ENCODE results near the gene NPLOC4. TPM values are rescaled to one million over a fixed set of nuclear protein-coding genes. Genes with fewer than 3 reads are reported as not detected.

NPLOC4 gene
- total RNA-seq, 1 donor from 2014 or later: 44.1 TPM

- Histone ChIP-seq H3K9ac (no peak overlapping the region), H4K20me1 (ENCODE audit: low read depth) (no peaks in the 10 kb centered on the region), H3K79me2 (ENCODE audit: low read depth) (no peaks in the 10 kb centered on the region), H3F3A (ENCODE audit: low read depth) (no peaks in the 10 kb centered on the region), H3K4me3 (no peak overlapping the region), H3K27me3 (peaks cover 19% of the 10 kb centered on the region), H3K4me2 (no peak overlapping the region), H3K27ac (no peak overlapping the region), H3K4me1 (no peaks in the 10 kb centered on the region), H2AFZ (replicated peaks) (no peak overlapping the region), H3K36me3 (no peaks in the 10 kb centered on the region), H3K9me3 (ENCODE audit: low read depth) (no peaks in the 10 kb centered on the region)
- peaks cover 15% of the 10 kb centered on the region for H3K4me1 Mint-ChIP-seq
- H3K27ac Mint-ChIP-seq: no peak overlapping the region
- TF ChIP-seq EZH2 (IDR thresholded peaks at IDR 0.05): no peak
- TF ChIP-seq EZH2phosphoT487 (IDR thresholded peaks at IDR 0.05): no peak
- H3K36me3 Mint-ChIP-seq: no peaks in the 10 kb centered on the region
- H3K4me3 Mint-ChIP-seq: no peak overlapping the region
- DNase-seq (ENCODE audit: low spot score): no peak
- peaks cover 24% of the 10 kb centered on the region for H3K27me3 Mint-ChIP-seq (ENCODE audit: insufficient read depth, low read depth)
- peaks cover 3% of the 10 kb centered on the region for H3K9me3 Mint-ChIP-seq
These were observed 14.0 kb upstream of the NPLOC4 start for GRCh38 chr17:81650951-81651350.

GRCh38 chr17:81648707-81649085 is 11.8 kb upstream of the NPLOC4 start:
- H3K9me3 ChIP-seq (ENCODE audit: low read depth): no peaks in the 10 kb centered on the region
- peak overlapping the region; percentile 35 for H3K4me3 Mint-ChIP-seq
- no peak overlapping the region for H3K4me2 ChIP-seq
- no peaks in the 10 kb centered on the region for H3K36me3 Mint-ChIP-seq
- H3K4me1 ChIP-seq: no peaks in the 10 kb centered on the region
- TF ChIP-seq EZH2 (IDR thresholded peaks at IDR 0.05) (no peak), EZH2phosphoT487 (IDR thresholded peaks at IDR 0.05) (no peak)
- TF ChIP-seq, protein P1, sequence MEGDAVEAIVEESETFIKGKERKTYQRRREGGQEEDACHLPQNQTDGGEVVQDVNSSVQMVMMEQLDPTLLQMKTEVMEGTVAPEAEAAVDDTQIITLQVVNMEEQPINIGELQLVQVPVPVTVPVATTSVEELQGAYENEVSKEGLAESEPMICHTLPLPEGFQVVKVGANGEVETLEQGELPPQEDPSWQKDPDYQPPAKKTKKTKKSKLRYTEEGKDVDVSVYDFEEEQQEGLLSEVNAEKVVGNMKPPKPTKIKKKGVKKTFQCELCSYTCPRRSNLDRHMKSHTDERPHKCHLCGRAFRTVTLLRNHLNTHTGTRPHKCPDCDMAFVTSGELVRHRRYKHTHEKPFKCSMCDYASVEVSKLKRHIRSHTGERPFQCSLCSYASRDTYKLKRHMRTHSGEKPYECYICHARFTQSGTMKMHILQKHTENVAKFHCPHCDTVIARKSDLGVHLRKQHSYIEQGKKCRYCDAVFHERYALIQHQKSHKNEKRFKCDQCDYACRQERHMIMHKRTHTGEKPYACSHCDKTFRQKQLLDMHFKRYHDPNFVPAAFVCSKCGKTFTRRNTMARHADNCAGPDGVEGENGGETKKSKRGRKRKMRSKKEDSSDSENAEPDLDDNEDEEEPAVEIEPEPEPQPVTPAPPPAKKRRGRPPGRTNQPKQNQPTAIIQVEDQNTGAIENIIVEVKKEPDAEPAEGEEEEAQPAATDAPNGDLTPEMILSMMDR (IDR thresholded peaks at IDR 0.05): no peak
- peaks cover 24% of the 10 kb centered on the region for H3K27me3 Mint-ChIP-seq (ENCODE audit: insufficient read depth, low read depth)
- H4K20me1 ChIP-seq (ENCODE audit: low read depth): no peaks in the 10 kb centered on the region
- H3K79me2 ChIP-seq (ENCODE audit: low read depth): no peaks in the 10 kb centered on the region
- no peak overlapping the region for H3K27ac ChIP-seq
- no peaks in the 10 kb centered on the region for H3F3A ChIP-seq (ENCODE audit: low read depth)
- H3K9ac ChIP-seq: no peak overlapping the region
- H2AFZ ChIP-seq (replicated peaks): no peak overlapping the region
- no peaks in the 10 kb centered on the region for H3K36me3 ChIP-seq
- H3K4me3 ChIP-seq: no peak overlapping the region
- H3K27me3 ChIP-seq: peaks cover 19% of the 10 kb centered on the region
- no peak overlapping the region for H3K27ac Mint-ChIP-seq
- H3K9me3 Mint-ChIP-seq: peaks cover 3% of the 10 kb centered on the region
- peaks cover 9% of the 10 kb centered on the region for H3K4me1 Mint-ChIP-seq
- DNase-seq (ENCODE audit: low spot score): no peak

GRCh38 chr17:81648013-81648706 is 11.2 kb upstream of the NPLOC4 start:
- peak overlapping the region; percentile 35 for H3K4me3 Mint-ChIP-seq
- no peaks in the 10 kb centered on the region for H3F3A ChIP-seq (ENCODE audit: low read depth)
- no peak for DNase-seq (ENCODE audit: low spot score)
- H3K27ac ChIP-seq: no peak overlapping the region
- no peaks in the 10 kb centered on the region for H3K9me3 ChIP-seq (ENCODE audit: low read depth)
- H2AFZ ChIP-seq (replicated peaks): no peak overlapping the region
- H3K79me2 ChIP-seq (ENCODE audit: low read depth): no peaks in the 10 kb centered on the region
- H3K9ac ChIP-seq: no peak overlapping the region
- no peak overlapping the region for H3K4me2 ChIP-seq
- no peaks in the 10 kb centered on the region for H4K20me1 ChIP-seq (ENCODE audit: low read depth)
- H3K4me1 Mint-ChIP-seq: peaks cover 5% of the 10 kb centered on the region
- H3K4me1 ChIP-seq: no peaks in the 10 kb centered on the region
- peaks cover 3% of the 10 kb centered on the region for H3K9me3 Mint-ChIP-seq
- TF ChIP-seq, protein P1 (IDR thresholded peaks at IDR 0.05): no peak
- TF ChIP-seq EZH2phosphoT487 (IDR thresholded peaks at IDR 0.05) (no peak), EZH2 (IDR thresholded peaks at IDR 0.05) (no peak)
- H3K27me3 ChIP-seq: peaks cover 19% of the 10 kb centered on the region
- H3K36me3 Mint-ChIP-seq: no peaks in the 10 kb centered on the region
- H3K36me3 ChIP-seq: no peaks in the 10 kb centered on the region
- peaks cover 24% of the 10 kb centered on the region for H3K27me3 Mint-ChIP-seq (ENCODE audit: insufficient read depth, low read depth)
- H3K4me3 ChIP-seq: no peak overlapping the region
- H3K27ac Mint-ChIP-seq: no peak overlapping the region

GRCh38 chr17:81647640-81648012 is 10.7 kb upstream of the NPLOC4 start:
- no peak overlapping the region for H3K9ac ChIP-seq
- Mint-ChIP-seq H3K4me1 (peaks cover 3% of the 10 kb centered on the region), H3K27me3 (ENCODE audit: insufficient read depth, low read depth) (peaks cover 24% of the 10 kb centered on the region), H3K9me3 (peaks cover 3% of the 10 kb centered on the region), H3K27ac (no peak overlapping the region), H3K36me3 (no peaks in the 10 kb centered on the region), H3K4me3 (no peak overlapping the region)
- no peaks in the 10 kb centered on the region for H3K36me3 ChIP-seq
- no peaks in the 10 kb centered on the region for H3K4me1 ChIP-seq
- no peak for DNase-seq (ENCODE audit: low spot score)
- H2AFZ ChIP-seq (replicated peaks): no peak overlapping the region
- H4K20me1 ChIP-seq (ENCODE audit: low read depth): no peaks in the 10 kb centered on the region
- H3K79me2 ChIP-seq (ENCODE audit: low read depth): no peaks in the 10 kb centered on the region
- TF ChIP-seq, protein P1 (IDR thresholded peaks at IDR 0.05): no peak
- TF ChIP-seq EZH2 (IDR thresholded peaks at IDR 0.05) (no peak), EZH2phosphoT487 (IDR thresholded peaks at IDR 0.05) (no peak)
- no peaks in the 10 kb centered on the region for H3K9me3 ChIP-seq (ENCODE audit: low read depth)
- H3K4me2 ChIP-seq: no peak overlapping the region
- H3K4me3 ChIP-seq: no peak overlapping the region
- H3K27ac ChIP-seq: no peak overlapping the region
- no peaks in the 10 kb centered on the region for H3F3A ChIP-seq (ENCODE audit: low read depth)
- H3K27me3 ChIP-seq: peaks cover 19% of the 10 kb centered on the region

All from neural progenitor cell (in vitro differentiated cells).